K562 (cell line): Measurements from ENCODE around the gene LIMCH1.

Source experiments
- ESRRA ChIP-seq: fragments of 450-650 bp; IDR thresholded peaks from 2 replicates; pipeline ENCODE4 v1.6.1; 2014; ENCODE audit warnings: low read depth, mild to moderate bottlenecking, moderate library complexity, borderline replicate concordance
- MAZ ChIP-seq, 2 experiments: fragments of 450-650 bp in 1 of 2; sonication (generic) in 1 of 2; formaldehyde crosslinking; IDR thresholded peaks in 1 of 2; conservative IDR thresholded peaks in 1 of 2; 2 replicates each; pipeline versions ENCODE4 v1.4.0 to v1.5.0; 2020; ENCODE audit warnings: mild to moderate bottlenecking in 1 of 2, missing genetic modification reagents in 1 of 2
- NRF1 ChIP-seq, 2 experiments: fragments of 450-650 bp; IDR thresholded peaks in 1 of 2; conservative IDR thresholded peaks in 1 of 2; 2 replicates each; pipeline ENCODE4 v1.6.1; 2014; ENCODE audit warnings: mild to moderate bottlenecking in 2 of 2
- THRAP3 ChIP-seq: fragments of 450-650 bp; IDR thresholded peaks from 2 replicates; pipeline ENCODE4 v1.6.1; 2016; ENCODE audit warnings: mild to moderate bottlenecking, inconsistent platforms, borderline replicate concordance
- ZNF354B ChIP-seq: fragments of 250-450 bp; sonication (Bioruptor Pico); IDR thresholded peaks from 2 replicates; pipeline ENCODE4 v1.4.0; 2020
- TF ChIP-seq, protein P1 (sequence below): fragments of 450-650 bp; formaldehyde crosslinking; IDR thresholded peaks from 2 replicates; pipeline ENCODE4 v1.4.0; 2020; ENCODE audit warnings: mild to moderate bottlenecking
- TF ChIP-seq, protein P2 (sequence below): IDR thresholded peaks from 2 replicates; pipeline ENCODE4 v1.6.1; 2016; ENCODE audit warnings: missing genetic modification characterization, missing compliant biosample characterization
- TF ChIP-seq, protein P3 (sequence below), 2 experiments: fragments of 450-650 bp; formaldehyde crosslinking in 1 of 2; IDR thresholded peaks; 2 replicates each; pipeline versions ENCODE4 v1.4.0 to v1.6.1; 2014 to 2020; ENCODE audit warnings: mild to moderate bottlenecking in 2 of 2, borderline replicate concordance in 1 of 2, low read depth in 1 of 2

DNA sequence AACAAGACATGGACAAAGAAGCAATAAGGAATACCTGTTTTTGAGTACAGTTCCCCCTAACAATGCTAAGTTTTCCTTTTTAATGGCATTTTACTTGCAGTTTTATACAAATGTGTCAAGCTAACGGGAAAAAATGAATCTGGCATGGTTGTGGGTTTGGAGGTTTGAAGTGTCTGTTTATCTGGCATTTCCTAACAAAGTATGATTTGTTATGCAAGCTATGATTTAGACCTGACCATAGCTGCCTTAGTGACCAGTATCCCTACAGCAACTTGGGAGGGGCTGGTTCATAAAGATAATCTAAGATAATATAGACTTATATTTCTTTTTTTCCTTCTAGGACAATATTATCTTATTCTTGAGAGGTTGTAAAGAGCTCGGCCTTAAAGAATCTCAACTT is 60.6 kb downstream of the LIMCH1 start:
- TF ChIP-seq ZNF354B (CRISPR knock-in tag) = no peak
- TF ChIP-seq, protein P1, sequence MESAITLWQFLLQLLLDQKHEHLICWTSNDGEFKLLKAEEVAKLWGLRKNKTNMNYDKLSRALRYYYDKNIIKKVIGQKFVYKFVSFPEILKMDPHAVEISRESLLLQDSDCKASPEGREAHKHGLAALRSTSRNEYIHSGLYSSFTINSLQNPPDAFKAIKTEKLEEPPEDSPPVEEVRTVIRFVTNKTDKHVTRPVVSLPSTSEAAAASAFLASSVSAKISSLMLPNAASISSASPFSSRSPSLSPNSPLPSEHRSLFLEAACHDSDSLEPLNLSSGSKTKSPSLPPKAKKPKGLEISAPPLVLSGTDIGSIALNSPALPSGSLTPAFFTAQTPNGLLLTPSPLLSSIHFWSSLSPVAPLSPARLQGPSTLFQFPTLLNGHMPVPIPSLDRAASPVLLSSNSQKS (CRISPR knock-in tag) = no peak
- TF ChIP-seq, protein P2, sequence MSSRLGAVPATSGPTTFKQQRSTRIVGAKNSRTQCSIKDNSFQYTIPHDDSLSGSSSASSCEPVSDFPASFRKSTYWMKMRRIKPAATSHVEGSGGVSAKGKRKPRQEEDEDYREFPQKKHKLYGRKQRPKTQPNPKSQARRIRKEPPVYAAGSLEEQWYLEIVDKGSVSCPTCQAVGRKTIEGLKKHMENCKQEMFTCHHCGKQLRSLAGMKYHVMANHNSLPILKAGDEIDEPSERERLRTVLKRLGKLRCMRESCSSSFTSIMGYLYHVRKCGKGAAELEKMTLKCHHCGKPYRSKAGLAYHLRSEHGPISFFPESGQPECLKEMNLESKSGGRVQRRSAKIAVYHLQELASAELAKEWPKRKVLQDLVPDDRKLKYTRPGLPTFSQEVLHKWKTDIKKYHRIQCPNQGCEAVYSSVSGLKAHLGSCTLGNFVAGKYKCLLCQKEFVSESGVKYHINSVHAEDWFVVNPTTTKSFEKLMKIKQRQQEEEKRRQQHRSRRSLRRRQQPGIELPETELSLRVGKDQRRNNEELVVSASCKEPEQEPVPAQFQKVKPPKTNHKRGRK (tag) = no peak
- TF ChIP-seq NRF1 (conservative IDR thresholded peaks at IDR 0.05 in 1 of 2, IDR thresholded peaks at IDR 0.05 in 1 of 2) = no peak
- TF ChIP-seq ESRRA = no peak
- TF ChIP-seq, protein P3, sequence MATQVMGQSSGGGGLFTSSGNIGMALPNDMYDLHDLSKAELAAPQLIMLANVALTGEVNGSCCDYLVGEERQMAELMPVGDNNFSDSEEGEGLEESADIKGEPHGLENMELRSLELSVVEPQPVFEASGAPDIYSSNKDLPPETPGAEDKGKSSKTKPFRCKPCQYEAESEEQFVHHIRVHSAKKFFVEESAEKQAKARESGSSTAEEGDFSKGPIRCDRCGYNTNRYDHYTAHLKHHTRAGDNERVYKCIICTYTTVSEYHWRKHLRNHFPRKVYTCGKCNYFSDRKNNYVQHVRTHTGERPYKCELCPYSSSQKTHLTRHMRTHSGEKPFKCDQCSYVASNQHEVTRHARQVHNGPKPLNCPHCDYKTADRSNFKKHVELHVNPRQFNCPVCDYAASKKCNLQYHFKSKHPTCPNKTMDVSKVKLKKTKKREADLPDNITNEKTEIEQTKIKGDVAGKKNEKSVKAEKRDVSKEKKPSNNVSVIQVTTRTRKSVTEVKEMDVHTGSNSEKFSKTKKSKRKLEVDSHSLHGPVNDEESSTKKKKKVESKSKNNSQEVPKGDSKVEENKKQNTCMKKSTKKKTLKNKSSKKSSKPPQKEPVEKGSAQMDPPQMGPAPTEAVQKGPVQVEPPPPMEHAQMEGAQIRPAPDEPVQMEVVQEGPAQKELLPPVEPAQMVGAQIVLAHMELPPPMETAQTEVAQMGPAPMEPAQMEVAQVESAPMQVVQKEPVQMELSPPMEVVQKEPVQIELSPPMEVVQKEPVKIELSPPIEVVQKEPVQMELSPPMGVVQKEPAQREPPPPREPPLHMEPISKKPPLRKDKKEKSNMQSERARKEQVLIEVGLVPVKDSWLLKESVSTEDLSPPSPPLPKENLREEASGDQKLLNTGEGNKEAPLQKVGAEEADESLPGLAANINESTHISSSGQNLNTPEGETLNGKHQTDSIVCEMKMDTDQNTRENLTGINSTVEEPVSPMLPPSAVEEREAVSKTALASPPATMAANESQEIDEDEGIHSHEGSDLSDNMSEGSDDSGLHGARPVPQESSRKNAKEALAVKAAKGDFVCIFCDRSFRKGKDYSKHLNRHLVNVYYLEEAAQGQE (IDR thresholded peaks at IDR 0.05; ENCODE audit: borderline replicate concordance) = no peak
- TF ChIP-seq, protein P3 (CRISPR knock-in tag; IDR thresholded peaks at IDR 0.05; ENCODE audit: low read depth) = no peak
- TF ChIP-seq MAZ (CRISPR knock-in tag; conservative IDR thresholded peaks at IDR 0.05 in 1 of 2, IDR thresholded peaks at IDR 0.05 in 1 of 2) = no peak
- no peak for TF ChIP-seq THRAP3
